Measurements from ENCODE around the gene TAOK1.

DNA sequence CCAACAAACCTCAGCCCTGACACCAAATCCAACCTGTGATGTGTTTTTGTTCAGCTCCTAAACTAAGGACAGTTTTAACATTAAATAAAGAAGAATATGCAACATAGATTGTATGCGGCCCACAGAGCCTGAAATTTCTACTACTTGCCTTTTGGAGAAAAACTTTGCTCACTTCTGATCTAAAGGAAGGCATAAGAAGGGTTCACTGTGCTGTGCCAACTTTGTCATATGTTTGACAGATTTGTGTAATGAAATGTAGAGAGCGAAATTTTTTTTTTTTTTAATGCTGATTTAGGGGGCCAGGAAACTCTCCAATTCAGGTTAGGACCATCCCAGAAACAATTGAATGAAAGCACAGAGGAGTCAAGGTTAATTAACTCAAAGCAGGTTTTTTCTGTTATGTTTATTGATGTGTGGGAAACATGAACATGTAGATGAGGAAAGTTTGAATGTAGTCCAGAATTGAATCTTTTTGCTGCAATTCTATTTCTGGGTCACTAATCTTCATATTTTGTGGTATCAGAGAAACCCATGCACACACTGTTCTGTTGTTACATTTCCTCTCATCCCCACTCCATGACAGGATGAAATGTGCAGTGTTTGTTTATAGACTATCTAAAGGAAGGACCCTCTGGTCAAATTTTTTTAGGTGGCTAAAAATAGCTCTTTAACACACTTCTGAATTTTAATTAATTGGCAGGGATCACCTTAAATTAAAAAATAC, 71.5 kb downstream of the TAOK1 start:
- TF ChIP-seq, protein P1, sequence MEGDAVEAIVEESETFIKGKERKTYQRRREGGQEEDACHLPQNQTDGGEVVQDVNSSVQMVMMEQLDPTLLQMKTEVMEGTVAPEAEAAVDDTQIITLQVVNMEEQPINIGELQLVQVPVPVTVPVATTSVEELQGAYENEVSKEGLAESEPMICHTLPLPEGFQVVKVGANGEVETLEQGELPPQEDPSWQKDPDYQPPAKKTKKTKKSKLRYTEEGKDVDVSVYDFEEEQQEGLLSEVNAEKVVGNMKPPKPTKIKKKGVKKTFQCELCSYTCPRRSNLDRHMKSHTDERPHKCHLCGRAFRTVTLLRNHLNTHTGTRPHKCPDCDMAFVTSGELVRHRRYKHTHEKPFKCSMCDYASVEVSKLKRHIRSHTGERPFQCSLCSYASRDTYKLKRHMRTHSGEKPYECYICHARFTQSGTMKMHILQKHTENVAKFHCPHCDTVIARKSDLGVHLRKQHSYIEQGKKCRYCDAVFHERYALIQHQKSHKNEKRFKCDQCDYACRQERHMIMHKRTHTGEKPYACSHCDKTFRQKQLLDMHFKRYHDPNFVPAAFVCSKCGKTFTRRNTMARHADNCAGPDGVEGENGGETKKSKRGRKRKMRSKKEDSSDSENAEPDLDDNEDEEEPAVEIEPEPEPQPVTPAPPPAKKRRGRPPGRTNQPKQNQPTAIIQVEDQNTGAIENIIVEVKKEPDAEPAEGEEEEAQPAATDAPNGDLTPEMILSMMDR (conservative IDR thresholded peaks at IDR 0.05; ENCODE audit: low read length), result no peak
- TF ChIP-seq EZH2phosphoT487 (IDR thresholded peaks at IDR 0.05; ENCODE audit: borderline replicate concordance), result no peak
